IPS-15b (cell line): Measurements from ENCODE around the gene PDE4DIP.
"Not testable (repeated sequence)": the region's sequence is repeated elsewhere in the genome, so short reads cannot be mapped to it uniquely, and the experiment has no call there.

ENCODE experiments used
- H3K27me3 ChIP-seq: one replicate; pipeline ENCODE4 v1.6.1; 2013; ENCODE audit warnings: low read length; ENCODE audit not compliant: control insufficient read depth, insufficient read depth
- H3K36me3 ChIP-seq: one replicate; pipeline ENCODE4 v1.6.1; 2013; ENCODE audit warnings: low read length; ENCODE audit not compliant: control insufficient read depth, insufficient read depth
- H3K4me1 ChIP-seq: one replicate; pipeline ENCODE4 v1.6.1; 2013; ENCODE audit warnings: mild to moderate bottlenecking, low read length; ENCODE audit not compliant: control insufficient read depth, insufficient read depth
- H3K4me3 ChIP-seq: one replicate; pipeline ENCODE4 v1.5.1; 2013; ENCODE audit warnings: low read depth, low read length
- H3K9ac ChIP-seq: one replicate; pipeline ENCODE4 v1.6.1; 2013; ENCODE audit warnings: low read depth, mild to moderate bottlenecking, low read length
- H3K9me3 ChIP-seq: one replicate; pipeline ENCODE4 v1.6.1; 2013; ENCODE audit warnings: mild to moderate bottlenecking, low read length; ENCODE audit not compliant: control insufficient read depth, insufficient read depth

PDE4DIP gene

GRCh38 chr1:148850840-148851239, 6.6 kb downstream of the PDE4DIP start:
- H3K4me3 ChIP-seq, H3K9ac ChIP-seq, H3K9me3 ChIP-seq, H3K4me1 ChIP-seq, H3K36me3 ChIP-seq, H3K27me3 ChIP-seq: not testable (repeated sequence)

- not testable (repeated sequence) for H3K27me3 ChIP-seq, H3K9me3 ChIP-seq, H3K4me3 ChIP-seq, H3K36me3 ChIP-seq, H3K4me1 ChIP-seq, H3K9ac ChIP-seq
Observed at GRCh38 chr1:148851684-148852083, 7.5 kb downstream of the PDE4DIP start.

GRCh38 chr1:148853363-148853762, 9.1 kb downstream of the PDE4DIP start:
- not testable (repeated sequence) for H3K9ac ChIP-seq, H3K4me1 ChIP-seq, H3K9me3 ChIP-seq, H3K4me3 ChIP-seq, H3K27me3 ChIP-seq, H3K36me3 ChIP-seq

GRCh38 chr1:148854063-148854462, 9.8 kb downstream of the PDE4DIP start:
- not testable (repeated sequence) for H3K4me1 ChIP-seq, H3K4me3 ChIP-seq, H3K27me3 ChIP-seq

GRCh38 chr1:148855367-148855766, 11.1 kb downstream of the PDE4DIP start:
- not testable (repeated sequence) for H3K36me3 ChIP-seq, H3K4me1 ChIP-seq, H3K9me3 ChIP-seq, H3K4me3 ChIP-seq, H3K27me3 ChIP-seq, H3K9ac ChIP-seq

More at GRCh38 chr1:148854063-148854462, 9.8 kb downstream of the PDE4DIP start:
- H3K9ac ChIP-seq, H3K36me3 ChIP-seq, H3K9me3 ChIP-seq: not testable (repeated sequence)

- H3K9me3 ChIP-seq, H3K27me3 ChIP-seq: not testable (repeated sequence)
Observed at GRCh38 chr1:148860049-148860448, 15.8 kb downstream of the PDE4DIP start.

GRCh38 chr1:148860579-148861259, 16.5 kb downstream of the PDE4DIP start:
- not testable (repeated sequence) for H3K4me3 ChIP-seq, H3K4me1 ChIP-seq, H3K27me3 ChIP-seq, H3K9ac ChIP-seq, H3K9me3 ChIP-seq, H3K36me3 ChIP-seq

More at GRCh38 chr1:148860049-148860448, 15.8 kb downstream of the PDE4DIP start:
- not testable (repeated sequence) for H3K4me1 ChIP-seq, H3K9ac ChIP-seq, H3K36me3 ChIP-seq, H3K4me3 ChIP-seq

- H3K4me1 ChIP-seq, H3K9me3 ChIP-seq, H3K4me3 ChIP-seq, H3K9ac ChIP-seq, H3K27me3 ChIP-seq, H3K36me3 ChIP-seq: not testable (repeated sequence)
Observed at GRCh38 chr1:148862590-148862989, 18.4 kb downstream of the PDE4DIP start.

GRCh38 chr1:148868924-148869633, 24.9 kb downstream of the PDE4DIP start:
- H3K9me3 ChIP-seq, H3K4me3 ChIP-seq, H3K36me3 ChIP-seq, H3K27me3 ChIP-seq, H3K4me1 ChIP-seq, H3K9ac ChIP-seq: not testable (repeated sequence)

- not testable (repeated sequence) for H3K27me3 ChIP-seq, H3K4me1 ChIP-seq, H3K9me3 ChIP-seq, H3K9ac ChIP-seq, H3K36me3 ChIP-seq, H3K4me3 ChIP-seq
Observed at GRCh38 chr1:148869634-148869961, 25.4 kb downstream of the PDE4DIP start.

GRCh38 chr1:148874408-148875388, 30.5 kb downstream of the PDE4DIP start:
- not testable (repeated sequence) for H3K9ac ChIP-seq, H3K4me1 ChIP-seq, H3K27me3 ChIP-seq, H3K9me3 ChIP-seq, H3K4me3 ChIP-seq, H3K36me3 ChIP-seq
